ENCODE measurements around the gene KPNA1. TPM values are rescaled to one million over a fixed set of nuclear protein-coding genes. Genes with fewer than 3 reads are reported as not detected.

Gene KPNA1
- total and polyA plus RNA-seq, 2 of the 13 experiments (the other 11 are each of a cell fraction or from before 2014, with no cell fraction given), result 15.4 to 30.0 TPM

DNA sequence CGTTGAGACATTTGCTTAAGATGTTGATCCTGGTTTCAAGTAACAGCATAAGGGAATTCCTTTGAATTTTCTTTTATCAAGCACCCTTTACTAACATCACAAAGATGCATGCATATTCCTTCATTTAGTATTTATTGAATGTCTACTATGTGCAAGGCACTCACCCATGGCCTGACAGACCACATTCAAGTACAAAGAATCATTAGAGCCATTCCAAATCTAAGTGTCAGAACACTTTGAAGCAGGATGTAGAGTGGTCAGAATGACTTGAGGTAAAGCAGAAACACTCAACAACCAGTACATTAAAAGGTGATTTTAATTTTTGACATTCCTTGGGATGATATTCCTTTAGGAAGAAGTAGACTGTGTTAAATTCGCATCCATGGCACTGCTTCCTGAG, 92.9 kb downstream of the KPNA1 start:
- peaks cover 13% of the 10 kb centered on the region for H3K79me2 ChIP-seq (ENCODE audit: insufficient read depth, low read length)
- in situ Hi-C loops (cut with HindIII; ENCODE audit: extremely low pct_ligation_motif_present, low pct_unique_long_range_greater_than_20kb), result no loop called here
- ATAC-seq, result no peak
- H3K27me3 ChIP-seq (ENCODE audit: control insufficient read depth in 1 of 2, insufficient read depth in 2 of 2, low read length in 2 of 2), result no peaks in the 10 kb centered on the region
- no peaks in the 10 kb centered on the region for H3K9me3 ChIP-seq (ENCODE audit: low read length)
- ChIA-PET CTCF (ENCODE audit: low intra/inter-chr PET ratio, low total read pairs) (no interaction called here), POLR2A (no interaction called here)
- WGBS (ENCODE audit: low lambda C conversion rate), result 97% methylated on average over 2 of the region's 2 CpGs
- peaks cover 3 to 23% of the 10 kb centered on the region in 2 experiments; a peak in 4 of 5 replicates for H3K36me3 ChIP-seq (replicated peaks in 1 of 2; ENCODE audit: control insufficient read depth in 1 of 2, insufficient read depth in 2 of 2, low read length in 2 of 2)
- FAIRE-seq, result no peak
- H3K27ac ChIP-seq (ENCODE audit: extremely low read length, insufficient read depth, low read length), result no peak overlapping the region
- H3K9ac ChIP-seq (ENCODE audit: insufficient read depth, low read depth, low read length), result no peak overlapping the region
- BruUV-seq (replicated peaks), result no TSS peak
- TF ChIP-seq POLR2AphosphoS5 (IDR thresholded peaks at IDR 0.05; ENCODE audit: low read depth, low read length), result 0 out of 2 replicates have a peak, but pooled peaks have one; percentile 14
- TF ChIP-seq, protein P1, sequence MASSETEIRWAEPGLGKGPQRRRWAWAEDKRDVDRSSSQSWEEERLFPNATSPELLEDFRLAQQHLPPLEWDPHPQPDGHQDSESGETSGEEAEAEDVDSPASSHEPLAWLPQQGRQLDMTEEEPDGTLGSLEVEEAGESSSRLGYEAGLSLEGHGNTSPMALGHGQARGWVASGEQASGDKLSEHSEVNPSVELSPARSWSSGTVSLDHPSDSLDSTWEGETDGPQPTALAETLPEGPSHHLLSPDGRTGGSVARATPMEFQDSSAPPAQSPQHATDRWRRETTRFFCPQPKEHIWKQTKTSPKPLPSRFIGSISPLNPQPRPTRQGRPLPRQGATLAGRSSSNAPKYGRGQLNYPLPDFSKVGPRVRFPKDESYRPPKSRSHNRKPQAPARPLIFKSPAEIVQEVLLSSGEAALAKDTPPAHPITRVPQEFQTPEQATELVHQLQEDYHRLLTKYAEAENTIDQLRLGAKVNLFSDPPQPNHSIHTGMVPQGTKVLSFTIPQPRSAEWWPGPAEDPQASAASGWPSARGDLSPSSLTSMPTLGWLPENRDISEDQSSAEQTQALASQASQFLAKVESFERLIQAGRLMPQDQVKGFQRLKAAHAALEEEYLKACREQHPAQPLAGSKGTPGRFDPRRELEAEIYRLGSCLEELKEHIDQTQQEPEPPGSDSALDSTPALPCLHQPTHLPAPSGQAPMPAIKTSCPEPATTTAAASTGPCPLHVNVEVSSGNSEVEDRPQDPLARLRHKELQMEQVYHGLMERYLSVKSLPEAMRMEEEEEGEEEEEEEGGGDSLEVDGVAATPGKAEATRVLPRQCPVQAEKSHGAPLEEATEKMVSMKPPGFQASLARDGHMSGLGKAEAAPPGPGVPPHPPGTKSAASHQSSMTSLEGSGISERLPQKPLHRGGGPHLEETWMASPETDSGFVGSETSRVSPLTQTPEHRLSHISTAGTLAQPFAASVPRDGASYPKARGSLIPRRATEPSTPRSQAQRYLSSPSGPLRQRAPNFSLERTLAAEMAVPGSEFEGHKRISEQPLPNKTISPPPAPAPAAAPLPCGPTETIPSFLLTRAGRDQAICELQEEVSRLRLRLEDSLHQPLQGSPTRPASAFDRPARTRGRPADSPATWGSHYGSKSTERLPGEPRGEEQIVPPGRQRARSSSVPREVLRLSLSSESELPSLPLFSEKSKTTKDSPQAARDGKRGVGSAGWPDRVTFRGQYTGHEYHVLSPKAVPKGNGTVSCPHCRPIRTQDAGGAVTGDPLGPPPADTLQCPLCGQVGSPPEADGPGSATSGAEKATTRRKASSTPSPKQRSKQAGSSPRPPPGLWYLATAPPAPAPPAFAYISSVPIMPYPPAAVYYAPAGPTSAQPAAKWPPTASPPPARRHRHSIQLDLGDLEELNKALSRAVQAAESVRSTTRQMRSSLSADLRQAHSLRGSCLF (CRISPR knock-in tag; IDR thresholded peaks at IDR 0.05; ENCODE audit: borderline replicate concordance), result no peak
- H3K4me1 ChIP-seq (ENCODE audit: insufficient read depth, low read length), result peaks cover 11% of the 10 kb centered on the region
- H3K4me2 ChIP-seq (ENCODE audit: low read depth, low read length), result no peak overlapping the region
- no peak for DNase-seq (ENCODE audit: low spot score)
- intact Hi-C loops (cut with micrococcal nuclease; ENCODE audit: unreplicated experiment), result no loop called here
- no peak overlapping the region for H2AFZ ChIP-seq (ENCODE audit: low read length)
- H3K4me3 ChIP-seq (replicated peaks in 1 of 3; ENCODE audit: insufficient read depth in 1 of 3, low read depth in 2 of 3, low read length in 3 of 3), result no peak overlapping the region
- no peaks in the 10 kb centered on the region for H4K20me1 ChIP-seq (ENCODE audit: insufficient read depth, low read length)

DNA sequence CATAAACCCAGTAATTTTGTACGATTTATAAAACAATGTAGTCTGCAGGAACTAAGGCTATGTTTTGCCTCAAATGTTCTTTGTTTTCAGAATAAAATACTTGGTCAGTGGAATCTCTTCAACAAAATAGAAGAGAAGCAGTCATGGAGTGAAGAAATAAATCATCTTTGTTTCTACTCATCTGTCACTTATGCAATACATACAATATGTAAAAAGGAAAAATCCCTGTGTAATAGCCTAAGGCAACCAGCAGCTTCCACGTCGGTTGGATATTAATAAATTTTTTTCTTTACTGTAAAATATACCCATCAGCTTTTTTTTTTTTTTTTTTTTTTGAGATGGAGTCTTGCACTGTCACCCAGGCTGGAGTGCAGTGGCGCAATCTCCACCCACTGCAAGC, 93.6 kb downstream of the KPNA1 start:
- H4K20me1 ChIP-seq (ENCODE audit: insufficient read depth, low read length), result no peaks in the 10 kb centered on the region
- peaks cover 11% of the 10 kb centered on the region for H3K4me1 ChIP-seq (ENCODE audit: insufficient read depth, low read length)
- no TSS peak for BruUV-seq (replicated peaks)
- FAIRE-seq (no peak), DNase-seq (ENCODE audit: low spot score) (no peak), ATAC-seq (no peak)
- peaks cover 17% of the 10 kb centered on the region for H3K79me2 ChIP-seq (ENCODE audit: insufficient read depth, low read length)
- intact Hi-C loops (cut with micrococcal nuclease; ENCODE audit: unreplicated experiment) (no loop called here), in situ Hi-C loops (cut with HindIII; ENCODE audit: extremely low pct_ligation_motif_present, low pct_unique_long_range_greater_than_20kb) (no loop called here)
- no peaks in the 10 kb centered on the region for H3K9me3 ChIP-seq (ENCODE audit: low read length)
- CTCF ChIA-PET (ENCODE audit: low intra/inter-chr PET ratio, low total read pairs), result no interaction called here
- no peak overlapping the region for H2AFZ ChIP-seq (ENCODE audit: low read length)
- no peaks in the 10 kb centered on the region for H3K27me3 ChIP-seq (ENCODE audit: control insufficient read depth in 1 of 2, insufficient read depth in 2 of 2, low read length in 2 of 2)
- POLR2A ChIA-PET, result no interaction called here
- H3K4me3 ChIP-seq (replicated peaks in 1 of 3; ENCODE audit: insufficient read depth in 1 of 3, low read depth in 2 of 3, low read length in 3 of 3), result no peak overlapping the region
- H3K9ac ChIP-seq (ENCODE audit: insufficient read depth, low read depth, low read length), result no peak overlapping the region
- H3K27ac ChIP-seq (ENCODE audit: extremely low read length, insufficient read depth, low read length), result no peak overlapping the region
- WGBS (ENCODE audit: low lambda C conversion rate), result 97% methylated on average over 4 of the region's 4 CpGs
- no peak overlapping the region for H3K4me2 ChIP-seq (ENCODE audit: low read depth, low read length)
- peaks cover 2 to 16% of the 10 kb centered on the region in 2 experiments; a peak in 4 of 5 replicates for H3K36me3 ChIP-seq (replicated peaks in 1 of 2; ENCODE audit: control insufficient read depth in 1 of 2, insufficient read depth in 2 of 2, low read length in 2 of 2)
- TF ChIP-seq ZFP90 (CRISPR knock-in tag; IDR thresholded peaks at IDR 0.05; ENCODE audit: borderline replicate concordance), result no peak
- TF ChIP-seq ZBTB7B (CRISPR knock-in tag; IDR thresholded peaks at IDR 0.05), result no peak
- TF ChIP-seq, protein P2, sequence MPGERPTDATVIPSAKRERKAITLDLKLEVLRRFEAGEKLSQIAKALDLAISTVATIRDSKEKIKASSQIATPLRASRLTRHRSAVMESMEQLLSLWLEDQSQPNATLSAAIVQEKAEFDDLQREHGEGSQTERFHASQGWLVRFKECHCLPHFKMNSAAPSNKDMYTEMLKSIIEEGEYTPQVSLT (CRISPR knock-in tag; IDR thresholded peaks at IDR 0.05; ENCODE audit: borderline replicate concordance, low read depth), result no peak
- TF ChIP-seq, protein P3, sequence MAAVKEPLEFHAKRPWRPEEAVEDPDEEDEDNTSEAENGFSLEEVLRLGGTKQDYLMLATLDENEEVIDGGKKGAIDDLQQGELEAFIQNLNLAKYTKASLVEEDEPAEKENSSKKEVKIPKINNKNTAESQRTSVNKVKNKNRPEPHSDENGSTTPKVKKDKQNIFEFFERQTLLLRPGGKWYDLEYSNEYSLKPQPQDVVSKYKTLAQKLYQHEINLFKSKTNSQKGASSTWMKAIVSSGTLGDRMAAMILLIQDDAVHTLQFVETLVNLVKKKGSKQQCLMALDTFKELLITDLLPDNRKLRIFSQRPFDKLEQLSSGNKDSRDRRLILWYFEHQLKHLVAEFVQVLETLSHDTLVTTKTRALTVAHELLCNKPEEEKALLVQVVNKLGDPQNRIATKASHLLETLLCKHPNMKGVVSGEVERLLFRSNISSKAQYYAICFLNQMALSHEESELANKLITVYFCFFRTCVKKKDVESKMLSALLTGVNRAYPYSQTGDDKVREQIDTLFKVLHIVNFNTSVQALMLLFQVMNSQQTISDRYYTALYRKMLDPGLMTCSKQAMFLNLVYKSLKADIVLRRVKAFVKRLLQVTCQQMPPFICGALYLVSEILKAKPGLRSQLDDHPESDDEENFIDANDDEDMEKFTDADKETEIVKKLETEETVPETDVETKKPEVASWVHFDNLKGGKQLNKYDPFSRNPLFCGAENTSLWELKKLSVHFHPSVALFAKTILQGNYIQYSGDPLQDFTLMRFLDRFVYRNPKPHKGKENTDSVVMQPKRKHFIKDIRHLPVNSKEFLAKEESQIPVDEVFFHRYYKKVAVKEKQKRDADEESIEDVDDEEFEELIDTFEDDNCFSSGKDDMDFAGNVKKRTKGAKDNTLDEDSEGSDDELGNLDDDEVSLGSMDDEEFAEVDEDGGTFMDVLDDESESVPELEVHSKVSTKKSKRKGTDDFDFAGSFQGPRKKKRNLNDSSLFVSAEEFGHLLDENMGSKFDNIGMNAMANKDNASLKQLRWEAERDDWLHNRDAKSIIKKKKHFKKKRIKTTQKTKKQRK (IDR thresholded peaks at IDR 0.05; ENCODE audit: low read length), result no peak
- TF ChIP-seq PHF21A (CRISPR knock-in tag; IDR thresholded peaks at IDR 0.05), result no peak

Measured in HepG2 (cell line).